Stimulated activated CD8-positive, alpha-beta memory T cell treated with anti-CD3 and anti-CD28 coated beads, Interleukin-7, amount 100 ng/mL, for 1 hour (primary cell): ENCODE data around the gene ST8SIA5.
"Not testable (repeated sequence)": the region's sequence is repeated elsewhere in the genome, so short reads cannot be mapped to it uniquely, and the experiment has no call there.

Experiments
- DNase-seq, 2 donors: peaks; one replicate each; pipeline ENCODE4 v3.0.0-alpha.2; 2020; ENCODE audit warnings: low read depth in 2 of 2

The ST8SIA5 gene

DNA sequence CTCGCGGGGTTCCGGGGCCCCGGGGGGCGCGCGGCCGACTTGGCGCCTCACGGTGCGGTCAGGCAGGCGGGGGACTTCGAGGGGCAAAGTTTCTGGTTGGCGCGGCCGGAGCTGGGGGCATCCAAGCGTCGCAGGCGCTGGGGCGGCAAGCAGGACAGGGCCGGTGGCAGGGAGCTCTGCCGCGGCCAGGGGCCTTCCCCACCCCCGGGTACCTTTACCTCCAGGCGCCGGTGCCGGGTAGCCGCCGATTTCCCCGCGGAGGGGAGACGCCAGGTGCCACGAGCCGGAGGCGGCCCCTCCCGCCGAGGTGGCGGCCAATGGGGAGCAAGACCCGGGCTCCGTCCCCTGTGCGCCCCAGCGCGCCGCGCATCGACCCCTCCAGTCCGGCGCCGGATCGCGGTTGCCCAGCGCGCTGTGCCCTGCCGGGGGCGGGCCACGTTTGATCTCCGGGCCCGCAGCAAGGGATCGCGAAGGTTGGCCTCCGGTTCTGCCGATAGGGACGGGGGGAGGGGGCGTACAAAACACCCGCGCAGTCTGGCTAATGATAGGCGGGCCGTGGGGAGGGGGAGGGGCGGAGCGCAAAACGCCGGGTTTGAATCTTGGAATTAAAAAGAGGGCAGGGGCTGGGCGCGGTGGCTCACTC lies at the start of gene ST8SIA5:
Gene ST8SIA5 (minus strand): TSS at position 495 of the 643 bp plus-strand sequence. CDS start 545 bp downstream, outside the sequence.
- DNase-seq = no peak

DNA sequence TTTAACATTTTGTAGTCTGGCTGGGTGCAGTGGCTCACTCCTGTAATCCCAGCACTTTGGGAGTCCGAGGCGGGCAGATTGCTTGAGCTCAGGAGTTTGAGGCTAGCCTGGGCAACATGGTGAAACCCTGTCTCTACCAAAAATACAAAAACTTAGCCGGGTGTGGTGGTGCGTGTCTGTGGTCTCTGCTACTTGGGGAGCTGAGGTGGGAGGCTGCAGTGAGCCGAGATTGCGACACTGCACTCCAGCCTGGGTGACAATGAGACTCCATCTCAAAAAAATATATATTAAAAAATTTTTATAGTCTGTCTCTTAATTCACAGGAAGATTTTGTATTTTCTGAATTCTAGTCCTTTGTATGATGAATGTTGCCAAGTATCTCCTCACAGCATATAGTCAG lies 39.1 kb upstream of the ST8SIA5 start:
- DNase-seq = not testable (repeated sequence)

DNA sequence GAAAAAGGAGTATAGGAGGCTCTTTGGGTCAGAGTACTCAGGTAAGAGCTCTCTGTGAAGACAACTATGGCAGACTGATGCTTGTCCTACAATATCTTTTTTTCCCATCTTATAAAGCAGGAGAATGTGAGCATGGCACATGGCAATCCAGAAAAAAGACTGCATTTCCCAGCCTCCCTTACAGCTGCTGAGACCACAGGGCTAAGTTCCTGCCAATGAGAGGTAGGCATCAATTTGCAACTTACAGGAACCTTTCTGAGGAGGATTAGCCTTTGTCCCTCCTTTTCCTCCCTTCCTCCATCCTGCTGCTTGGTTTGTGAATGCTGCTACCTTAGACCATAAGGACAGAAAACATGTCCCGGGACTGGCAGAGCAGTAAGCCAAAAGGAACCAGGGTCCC lies 37.8 kb upstream of the ST8SIA5 start:
- DNase-seq = no peak

GRCh38 chr18:46793565-46793964 lies 36.7 kb upstream of the ST8SIA5 start:
- DNase-seq = no peak

DNA sequence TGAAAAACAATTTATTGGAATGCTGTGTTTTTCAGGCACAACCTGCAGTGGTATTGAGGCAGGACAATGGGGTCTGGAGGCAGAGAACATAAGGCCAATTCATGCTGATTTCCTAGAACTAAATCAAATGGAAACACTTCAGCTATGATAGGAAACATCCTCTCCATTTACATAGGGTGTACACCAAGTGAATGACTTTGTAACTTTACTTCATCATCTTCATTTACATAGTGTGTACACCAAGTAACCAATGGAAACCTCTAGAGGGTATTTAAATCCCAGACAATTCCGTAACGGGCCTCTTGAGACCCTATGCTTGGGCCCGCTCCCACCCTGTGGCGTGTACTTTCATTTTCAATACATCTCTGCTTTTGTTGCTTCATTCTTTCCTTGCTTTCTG lies 32.2 kb upstream of the ST8SIA5 start:
- no peak for DNase-seq

DNA sequence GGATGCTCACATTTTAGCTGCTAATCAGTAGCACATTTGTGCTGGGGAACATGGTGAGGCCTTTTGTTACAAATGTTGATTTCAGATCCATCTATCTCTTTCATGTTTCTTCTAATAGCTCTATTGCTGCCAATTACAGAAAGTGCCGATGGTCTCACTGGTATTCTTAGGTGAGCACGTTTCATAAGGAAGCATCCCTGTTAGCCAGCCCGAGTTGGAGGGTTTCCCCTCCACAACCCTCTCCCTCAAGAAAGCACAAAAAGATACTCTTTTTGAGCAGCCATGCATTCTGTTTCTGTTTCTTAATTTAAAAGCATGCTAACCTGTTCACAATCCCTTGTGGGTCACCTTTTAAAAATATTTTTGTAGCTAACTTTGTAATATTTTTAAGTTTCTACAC lies 30.8 kb upstream of the ST8SIA5 start:
- no peak for DNase-seq

- DNase-seq = no peak
Observed at GRCh38 chr18:46772357-46772756, 15.5 kb upstream of the ST8SIA5 start.

DNA sequence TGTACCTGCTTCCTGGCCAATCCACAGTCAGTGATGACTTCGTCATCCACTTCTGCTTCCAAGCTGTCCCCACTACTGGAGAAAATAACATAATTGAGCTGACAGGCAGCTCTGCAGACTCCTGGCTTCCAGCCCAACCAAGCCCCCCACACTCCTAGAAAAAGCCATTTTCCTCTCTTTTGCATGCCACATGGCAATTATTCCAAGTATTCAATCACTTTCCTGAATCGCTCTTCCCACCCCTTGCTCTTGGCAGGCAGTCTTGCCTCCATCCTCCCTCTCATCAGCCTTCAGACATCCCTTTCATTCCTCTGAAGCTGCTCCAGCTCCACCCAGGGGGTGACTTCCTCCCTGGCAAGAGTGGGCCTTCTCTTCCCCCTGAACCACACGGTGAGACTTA lies 14.3 kb upstream of the ST8SIA5 start:
- no peak for DNase-seq

- no peak for DNase-seq
Observed at GRCh38 chr18:46770708-46771107, 13.9 kb upstream of the ST8SIA5 start.

GRCh38 chr18:46768166-46768921 lies 11.5 kb upstream of the ST8SIA5 start:
- no peak for DNase-seq

GRCh38 chr18:46767217-46767616 lies 10.4 kb upstream of the ST8SIA5 start:
- DNase-seq = no peak

DNA sequence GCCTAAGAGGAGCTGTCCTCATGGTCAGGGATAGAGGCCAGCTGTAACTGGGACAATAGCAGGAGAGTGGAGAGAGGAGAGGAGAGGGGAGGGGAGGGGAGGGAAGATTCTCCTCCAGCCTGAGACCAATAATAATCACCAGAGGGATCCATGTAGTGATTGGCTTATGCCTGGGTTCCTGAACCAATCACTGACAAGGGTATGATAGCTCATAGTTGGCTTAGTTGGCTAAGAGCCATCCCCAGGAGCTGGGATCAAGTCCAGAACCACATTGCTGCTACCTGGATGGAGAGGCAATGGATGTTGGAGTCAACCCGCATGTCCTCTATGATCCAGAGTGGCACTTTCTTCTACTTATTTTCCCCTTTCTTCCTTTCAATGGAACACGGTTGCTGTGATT lies 7.7 kb upstream of the ST8SIA5 start:
- DNase-seq = no peak

- no peak for DNase-seq
Observed at GRCh38 chr18:46761059-46761769, 4.4 kb upstream of the ST8SIA5 start.

DNA sequence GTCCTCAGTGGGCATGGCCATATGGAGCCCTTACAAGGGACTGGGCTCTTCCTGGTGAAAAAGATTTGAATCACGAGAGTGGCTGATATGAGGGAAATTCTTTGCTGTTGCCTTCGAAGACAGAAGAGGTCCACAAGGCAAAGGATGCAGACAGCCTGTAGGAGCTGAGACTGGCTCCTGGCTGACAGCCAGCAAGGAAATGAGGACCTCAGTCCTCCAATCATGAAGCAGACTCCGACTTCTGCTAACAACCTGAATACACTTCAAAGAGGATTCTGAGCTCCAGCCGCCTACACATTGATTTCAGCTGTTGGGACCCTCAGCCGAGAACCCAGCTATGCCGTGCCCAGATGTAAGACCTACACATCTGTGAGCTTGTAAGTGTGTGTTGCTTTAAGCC lies 3.0 kb upstream of the ST8SIA5 start:
- no peak for DNase-seq

- DNase-seq = no peak
Observed at GRCh38 chr18:46756025-46756558, 761 bp downstream of the ST8SIA5 start.

- no peak for DNase-seq
Observed at GRCh38 chr18:46755315-46756024, 1.4 kb downstream of the ST8SIA5 start.

DNA sequence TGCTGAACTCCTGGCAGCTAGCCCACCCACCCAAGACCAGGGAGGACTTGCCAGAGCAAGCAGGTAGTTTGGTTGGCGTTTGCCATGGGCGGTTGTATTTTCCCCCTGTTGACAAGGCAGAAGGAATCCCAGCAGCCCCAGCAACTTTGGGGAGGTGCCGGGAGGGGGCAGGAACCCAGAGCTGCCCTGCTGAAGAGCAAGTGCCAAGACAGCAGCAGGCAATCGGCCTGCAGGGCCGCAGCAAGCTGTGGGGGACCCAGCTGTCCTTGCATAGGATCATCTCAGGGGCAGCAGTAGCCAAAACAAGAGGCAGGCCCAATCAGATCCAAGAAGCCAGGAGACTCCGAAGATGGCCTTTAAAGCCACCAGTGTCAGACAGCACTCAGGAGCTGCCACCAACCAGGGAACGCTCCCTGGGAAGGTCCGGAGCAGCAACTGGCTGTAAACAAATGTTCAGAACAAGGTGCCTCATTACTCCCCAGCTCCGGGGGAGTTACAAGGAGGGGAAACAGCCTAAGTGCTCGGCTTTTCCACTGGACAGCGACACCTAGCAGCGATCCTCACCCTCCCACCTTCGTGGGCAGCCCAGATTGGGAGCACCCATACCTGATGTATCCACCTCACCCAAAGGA lies 2.1 kb downstream of the ST8SIA5 start:
- DNase-seq = no peak

GRCh38 chr18:46754188-46754587 lies 2.7 kb downstream of the ST8SIA5 start:
- no peak for DNase-seq

DNA sequence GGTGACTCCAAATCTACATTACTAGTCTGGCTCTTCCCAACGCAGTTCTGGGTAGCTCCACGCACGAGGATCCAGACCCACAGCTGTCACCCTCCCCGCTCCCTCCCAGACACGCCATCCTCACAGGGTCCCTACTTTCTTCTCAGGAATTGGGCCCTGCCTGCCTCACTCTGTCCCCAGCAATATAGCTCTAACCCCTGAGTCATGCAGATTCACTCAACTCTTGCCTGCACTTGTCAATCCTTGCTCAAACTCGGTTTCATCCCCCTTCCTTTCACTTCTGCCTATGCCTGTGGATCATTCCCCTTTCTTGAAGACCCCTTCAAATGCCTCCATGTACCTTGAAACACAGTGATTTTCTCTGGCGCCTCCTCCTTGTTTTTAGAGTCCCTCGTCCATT lies 5.0 kb downstream of the ST8SIA5 start:
- no peak for DNase-seq

DNA sequence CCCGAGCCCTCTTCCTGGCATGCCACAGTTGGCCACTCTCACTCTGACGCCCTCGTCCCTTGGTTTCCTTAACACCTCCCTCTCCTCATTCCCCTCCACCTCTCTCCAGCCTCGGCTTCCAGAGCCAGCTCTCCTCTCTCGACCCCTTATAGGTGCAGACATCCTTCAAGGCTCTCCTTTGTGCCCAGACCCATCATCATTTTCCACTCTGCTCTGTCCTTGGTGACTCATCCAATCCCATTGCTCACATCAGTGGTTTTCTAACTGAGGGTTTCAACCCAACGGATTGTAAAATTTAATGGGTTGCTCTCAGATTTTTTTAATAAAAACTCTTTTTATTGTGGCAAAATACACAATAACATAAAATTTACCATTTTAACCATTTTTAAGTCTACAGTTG lies 6.2 kb downstream of the ST8SIA5 start:
- no peak for DNase-seq

DNA sequence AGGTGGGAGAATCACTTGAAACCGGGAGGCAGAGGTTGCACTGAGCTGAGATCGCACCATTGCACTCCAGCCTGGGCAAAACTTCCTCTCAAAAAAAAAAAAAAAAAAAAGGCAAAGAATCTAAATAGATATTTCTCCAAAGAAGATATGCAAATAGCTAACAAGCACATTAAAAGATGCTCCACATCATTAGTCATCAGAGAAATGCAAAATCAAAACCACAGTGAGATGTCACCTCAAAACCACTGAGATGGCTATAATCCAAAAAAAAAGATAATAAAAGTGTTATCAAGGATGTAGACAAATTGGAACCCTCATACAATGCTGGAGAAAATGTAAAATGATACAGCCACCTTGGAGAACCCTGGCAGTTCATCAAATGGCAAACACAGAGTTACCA lies 8.4 kb downstream of the ST8SIA5 start:
- DNase-seq = no peak

DNA sequence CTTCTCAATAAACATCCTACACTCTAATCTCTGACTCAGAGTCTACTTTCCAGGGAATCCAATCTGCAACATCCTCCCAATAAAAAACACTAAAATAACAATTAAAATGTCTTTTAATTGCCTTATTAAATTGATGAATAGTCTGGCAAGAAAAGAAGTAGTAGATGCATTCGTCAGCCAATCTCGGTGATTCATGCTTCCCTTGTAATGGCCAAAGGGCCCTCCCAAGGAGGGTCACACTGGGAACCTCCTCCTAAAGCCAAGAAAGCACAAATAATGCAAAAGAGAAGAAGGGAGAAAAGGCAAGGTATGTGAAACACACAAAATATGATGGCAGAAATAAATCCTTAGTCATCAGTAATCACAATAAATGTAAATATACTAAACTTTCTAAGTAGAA lies 16.8 kb downstream of the ST8SIA5 start:
- DNase-seq = no peak
